ENCODE data around the gene SLPI. TPM values are rescaled to one million over a fixed set of nuclear protein-coding genes. Genes with fewer than 3 reads are reported as not detected.

The SLPI gene
- total and polyA plus RNA-seq, 4 donors, result 451 to 8,409 (median 1,806) TPM

DNA sequence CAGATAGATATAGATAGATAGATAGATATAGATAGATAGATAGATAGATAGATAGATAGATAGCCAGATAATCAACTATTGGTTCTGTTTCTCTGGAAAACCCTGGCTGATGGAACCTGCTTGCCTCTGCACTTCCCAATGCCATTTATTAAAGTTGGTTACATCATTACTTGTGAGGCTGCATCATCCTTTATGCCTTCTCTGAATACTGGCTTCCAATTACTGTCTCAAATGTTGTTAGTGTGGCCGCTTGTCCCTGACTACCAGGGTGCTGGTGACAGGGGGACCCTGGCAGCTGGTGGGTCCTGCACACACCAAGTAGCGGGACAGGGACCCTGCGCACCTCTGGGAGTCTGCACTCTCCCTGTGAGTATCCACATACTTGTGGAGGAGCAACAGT, 3.9 kb upstream of the SLPI start:
- no peaks in the 10 kb centered on the region for H3K9me3 ChIP-seq (ENCODE audit: control insufficient read depth in 4 of 4, insufficient read depth in 3 of 4, low read length in 3 of 4)
- peaks cover 0 to 15% (median 9%) of the 10 kb centered on the region in 5 donors for H3K4me1 ChIP-seq (ENCODE audit: control insufficient read depth in 5 of 5, insufficient read depth in 5 of 5, low read length in 5 of 5)
- no peak for DNase-seq
- peaks cover 0 to 4% (median 0%) of the 10 kb centered on the region in 3 donors for H3K27me3 ChIP-seq (ENCODE audit: control insufficient read depth in 3 of 3, insufficient read depth in 3 of 3, low read length in 2 of 3)
- TF ChIP-seq, protein P1, sequence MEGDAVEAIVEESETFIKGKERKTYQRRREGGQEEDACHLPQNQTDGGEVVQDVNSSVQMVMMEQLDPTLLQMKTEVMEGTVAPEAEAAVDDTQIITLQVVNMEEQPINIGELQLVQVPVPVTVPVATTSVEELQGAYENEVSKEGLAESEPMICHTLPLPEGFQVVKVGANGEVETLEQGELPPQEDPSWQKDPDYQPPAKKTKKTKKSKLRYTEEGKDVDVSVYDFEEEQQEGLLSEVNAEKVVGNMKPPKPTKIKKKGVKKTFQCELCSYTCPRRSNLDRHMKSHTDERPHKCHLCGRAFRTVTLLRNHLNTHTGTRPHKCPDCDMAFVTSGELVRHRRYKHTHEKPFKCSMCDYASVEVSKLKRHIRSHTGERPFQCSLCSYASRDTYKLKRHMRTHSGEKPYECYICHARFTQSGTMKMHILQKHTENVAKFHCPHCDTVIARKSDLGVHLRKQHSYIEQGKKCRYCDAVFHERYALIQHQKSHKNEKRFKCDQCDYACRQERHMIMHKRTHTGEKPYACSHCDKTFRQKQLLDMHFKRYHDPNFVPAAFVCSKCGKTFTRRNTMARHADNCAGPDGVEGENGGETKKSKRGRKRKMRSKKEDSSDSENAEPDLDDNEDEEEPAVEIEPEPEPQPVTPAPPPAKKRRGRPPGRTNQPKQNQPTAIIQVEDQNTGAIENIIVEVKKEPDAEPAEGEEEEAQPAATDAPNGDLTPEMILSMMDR (IDR thresholded peaks at IDR 0.05; ENCODE audit: control extremely low read depth, extremely low read depth), result no peak
- no peak overlapping the region for H3K27ac ChIP-seq (ENCODE audit: low read depth in 1 of 2, low read length in 1 of 2)
- H3K9ac ChIP-seq (ENCODE audit: insufficient read depth in 1 of 2, low read length in 2 of 2), result no peak overlapping the region
- 95% methylated on average over 3 of the region's 3 CpGs for WGBS, 2 donors
- H3K36me3 ChIP-seq (ENCODE audit: control insufficient read depth in 4 of 4, insufficient read depth in 4 of 4, low read length in 4 of 4), result no peaks in the 10 kb centered on the region
- ATAC-seq (ENCODE audit: insufficient read depth, low FRiP score), result no peak
- H3K4me3 ChIP-seq, result no peak overlapping the region

- Histone ChIP-seq H3K27ac (ENCODE audit: low read depth in 1 of 2, low read length in 1 of 2) (no peak overlapping the region), H3K4me3 (no peak overlapping the region), H3K36me3 (ENCODE audit: control insufficient read depth in 4 of 4, insufficient read depth in 4 of 4, low read length in 4 of 4) (no peaks in the 10 kb centered on the region), H3K27me3 (ENCODE audit: control insufficient read depth in 3 of 3, insufficient read depth in 3 of 3, low read length in 2 of 3) (peaks cover 0 to 4% (median 0%) of the 10 kb centered on the region in 3 donors), H3K9ac (ENCODE audit: insufficient read depth in 1 of 2, low read length in 2 of 2) (no peak overlapping the region), H3K4me1 (ENCODE audit: control insufficient read depth in 5 of 5, insufficient read depth in 5 of 5, low read length in 5 of 5) (peaks cover 0 to 16% (median 10%) of the 10 kb centered on the region in 5 donors), H3K9me3 (ENCODE audit: control insufficient read depth in 4 of 4, insufficient read depth in 3 of 4, low read length in 3 of 4) (no peaks in the 10 kb centered on the region)
- TF ChIP-seq, protein P1 (IDR thresholded peaks at IDR 0.05; ENCODE audit: control extremely low read depth, extremely low read depth), result no peak
- no peak for DNase-seq
- 93 to 94% methylated on average over 7 of the region's 7 CpGs for WGBS, 2 donors
- no peak for ATAC-seq (ENCODE audit: insufficient read depth, low FRiP score)
Observed at GRCh38 chr20:45257711-45258110, 3.3 kb upstream of the SLPI start.

GRCh38 chr20:45257161-45257560, 2.8 kb upstream of the SLPI start:
- ATAC-seq (ENCODE audit: insufficient read depth, low FRiP score) (no peak), DNase-seq (no peak)
- H3K9me3 ChIP-seq (ENCODE audit: control insufficient read depth in 4 of 4, insufficient read depth in 3 of 4, low read length in 3 of 4), result no peaks in the 10 kb centered on the region
- peaks cover 0 to 21% (median 12%) of the 10 kb centered on the region in 5 donors for H3K4me1 ChIP-seq (ENCODE audit: control insufficient read depth in 5 of 5, insufficient read depth in 5 of 5, low read length in 5 of 5)
- WGBS, 2 donors, result 79 to 85% methylated on average over 3 of the region's 3 CpGs
- no peak overlapping the region for H3K9ac ChIP-seq (ENCODE audit: insufficient read depth in 1 of 2, low read length in 2 of 2)
- H3K27me3 ChIP-seq (ENCODE audit: control insufficient read depth in 3 of 3, insufficient read depth in 3 of 3, low read length in 2 of 3), result peaks cover 0 to 4% (median 0%) of the 10 kb centered on the region in 3 donors
- TF ChIP-seq, protein P1 (IDR thresholded peaks at IDR 0.05; ENCODE audit: control extremely low read depth, extremely low read depth), result no peak
- no peak overlapping the region for H3K4me3 ChIP-seq
- no peaks in the 10 kb centered on the region for H3K36me3 ChIP-seq (ENCODE audit: control insufficient read depth in 4 of 4, insufficient read depth in 4 of 4, low read length in 4 of 4)
- H3K27ac ChIP-seq (ENCODE audit: low read depth in 1 of 2, low read length in 1 of 2), result no peak overlapping the region

- H3K27me3 ChIP-seq (ENCODE audit: control insufficient read depth in 3 of 3, insufficient read depth in 3 of 3, low read length in 2 of 3), result no peaks in the 10 kb centered on the region
- ATAC-seq (ENCODE audit: insufficient read depth, low FRiP score), result no peak
- no peaks in the 10 kb centered on the region for H3K36me3 ChIP-seq (ENCODE audit: control insufficient read depth in 4 of 4, insufficient read depth in 4 of 4, low read length in 4 of 4)
- peak overlapping the region; percentile 7 for H3K4me3 ChIP-seq
- H3K9ac ChIP-seq (ENCODE audit: insufficient read depth in 1 of 2, low read length in 2 of 2), result no peak overlapping the region
- DNase-seq, result no peak
- WGBS, 2 donors, result 78 to 89% methylated on average over 4 of the region's 4 CpGs
- peak overlapping the region in 1 of 2 donors; percentile 63 for H3K27ac ChIP-seq (ENCODE audit: low read depth in 1 of 2, low read length in 1 of 2)
- no peaks in the 10 kb centered on the region for H3K9me3 ChIP-seq (ENCODE audit: control insufficient read depth in 4 of 4, insufficient read depth in 3 of 4, low read length in 3 of 4)
- peaks cover 0 to 34% (median 13%) of the 10 kb centered on the region in 5 donors for H3K4me1 ChIP-seq (ENCODE audit: control insufficient read depth in 5 of 5, insufficient read depth in 5 of 5, low read length in 5 of 5)
- TF ChIP-seq, protein P1 (IDR thresholded peaks at IDR 0.05; ENCODE audit: control extremely low read depth, extremely low read depth), result no peak
Observed at GRCh38 chr20:45253261-45253660, 1.1 kb downstream of the SLPI start.
